HG02840 (cell line): ENCODE data around the gene AGPAT4.
"Not testable (repeated sequence)": the region's sequence is repeated elsewhere in the genome, so short reads cannot be mapped to it uniquely, and the experiment has no call there.

Source experiments
- ATAC-seq: cut with Tn5 transposase; IDR thresholded peaks from one replicate; pipeline ENCODE4 v1.9.1; 2021; ENCODE audit warnings: mild to moderate bottlenecking, moderate library complexity, moderate number of reproducible peaks; ENCODE audit not compliant: unreplicated experiment, low FRiP score

AGPAT4 gene

DNA sequence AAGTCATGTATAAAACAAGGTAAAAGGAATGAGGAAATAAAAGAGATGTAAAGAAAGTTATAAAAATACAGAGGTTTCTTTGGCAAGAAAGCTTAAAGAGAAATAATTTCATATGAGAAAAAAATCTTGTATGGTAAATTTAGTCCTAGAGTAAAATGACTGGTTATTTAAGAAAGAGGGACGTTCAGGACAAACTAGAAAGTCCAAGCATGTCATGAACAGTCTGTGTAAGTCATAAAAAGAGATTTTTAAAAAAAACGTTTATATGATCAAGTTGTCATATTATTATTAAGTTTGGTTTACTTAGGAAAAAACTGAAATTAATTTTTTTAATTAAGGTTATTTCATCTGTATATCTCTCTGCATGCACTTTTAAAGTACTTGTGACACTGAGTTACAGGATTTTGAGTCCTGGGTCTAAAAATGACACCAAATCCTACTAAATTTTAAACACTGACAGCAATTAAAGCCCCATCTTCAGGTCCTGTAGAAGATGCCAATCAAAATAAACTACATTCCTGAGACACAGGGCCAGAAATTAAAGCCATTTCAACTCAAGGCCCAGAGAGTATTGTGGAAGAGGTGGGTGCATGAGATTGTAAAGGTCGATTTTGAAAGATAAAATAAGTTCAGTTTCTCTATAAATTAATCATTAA, 62.4 kb downstream of the AGPAT4 start:
- no peak for ATAC-seq

DNA sequence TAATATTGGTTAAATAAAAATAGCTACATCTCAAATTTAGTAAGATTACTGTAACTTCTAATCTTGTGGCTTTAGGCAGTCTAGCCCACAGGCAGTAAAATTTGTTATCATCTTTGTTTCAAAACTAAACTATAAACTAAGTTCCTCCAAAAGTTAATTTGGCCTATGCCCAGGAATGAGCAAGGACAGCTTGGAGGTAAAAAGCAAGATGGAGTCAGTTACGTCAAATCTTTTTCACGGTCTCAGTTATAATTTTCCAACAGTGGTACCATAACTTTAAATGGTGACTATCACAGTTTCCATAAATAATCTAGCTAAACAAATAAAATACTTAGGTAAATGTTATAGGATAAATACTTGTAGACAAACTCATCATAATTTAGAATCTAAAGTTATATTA, 63.0 kb downstream of the AGPAT4 start:
- ATAC-seq, result no peak

- ATAC-seq, result no peak
Observed at GRCh38 chr6:161207200-161207599, 66.7 kb downstream of the AGPAT4 start.

DNA sequence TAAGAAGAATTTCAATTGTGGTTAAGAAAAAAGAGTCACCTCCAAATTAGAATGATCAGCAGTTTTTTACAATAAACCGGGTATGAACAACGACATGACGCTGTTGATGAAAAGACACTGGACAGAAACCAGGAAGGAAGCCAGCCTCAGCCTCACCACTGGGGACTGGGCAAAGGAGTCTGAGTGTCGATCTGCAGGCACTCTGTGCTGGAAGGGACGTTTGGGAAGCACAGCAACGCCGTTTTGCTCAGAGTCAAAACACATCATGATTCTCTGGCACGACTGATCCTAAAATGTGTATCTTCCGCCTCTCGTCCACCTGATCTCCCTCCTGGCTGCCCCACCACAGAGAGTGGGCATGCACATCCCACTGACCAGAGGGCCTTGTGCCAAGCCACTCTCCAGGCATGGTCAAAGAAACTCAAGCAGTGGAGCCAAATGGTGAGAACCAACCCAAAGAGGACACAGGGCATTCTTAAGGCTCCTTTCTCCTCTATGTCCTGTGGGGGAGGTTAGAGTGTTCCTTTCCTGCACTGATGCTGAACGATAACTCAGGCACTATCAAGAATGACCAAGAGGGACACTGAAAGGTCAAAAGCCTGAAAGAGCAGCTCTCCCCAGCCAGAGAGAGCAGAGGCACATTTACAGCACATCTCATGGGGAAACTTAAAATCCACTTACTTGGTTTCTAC, 68.8 kb downstream of the AGPAT4 start:
- no peak for ATAC-seq

GRCh38 chr6:161200610-161201370, 73.1 kb downstream of the AGPAT4 start:
- no peak for ATAC-seq

DNA sequence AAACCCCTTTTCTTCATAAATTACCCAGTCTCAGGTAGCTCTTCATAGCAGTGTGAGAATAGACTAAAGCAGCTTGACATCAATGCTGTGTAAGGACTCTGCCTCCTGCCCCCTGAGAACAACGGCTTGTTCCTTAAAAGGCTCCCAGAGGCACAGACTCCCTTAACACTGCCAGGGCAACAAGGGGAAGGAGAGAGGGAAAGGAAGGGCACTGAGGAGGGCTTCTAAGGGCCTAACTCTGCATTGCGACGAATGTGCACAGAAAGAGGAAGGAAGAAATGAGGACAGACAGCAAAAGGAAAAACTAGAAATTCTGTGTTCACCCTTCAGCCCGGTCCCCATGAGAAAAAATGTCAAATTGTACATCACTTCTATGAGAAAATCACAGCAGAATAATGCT, 74.0 kb downstream of the AGPAT4 start:
- ATAC-seq, result no peak

GRCh38 chr6:161198783-161199460, 74.9 kb downstream of the AGPAT4 start:
- ATAC-seq, result no peak

DNA sequence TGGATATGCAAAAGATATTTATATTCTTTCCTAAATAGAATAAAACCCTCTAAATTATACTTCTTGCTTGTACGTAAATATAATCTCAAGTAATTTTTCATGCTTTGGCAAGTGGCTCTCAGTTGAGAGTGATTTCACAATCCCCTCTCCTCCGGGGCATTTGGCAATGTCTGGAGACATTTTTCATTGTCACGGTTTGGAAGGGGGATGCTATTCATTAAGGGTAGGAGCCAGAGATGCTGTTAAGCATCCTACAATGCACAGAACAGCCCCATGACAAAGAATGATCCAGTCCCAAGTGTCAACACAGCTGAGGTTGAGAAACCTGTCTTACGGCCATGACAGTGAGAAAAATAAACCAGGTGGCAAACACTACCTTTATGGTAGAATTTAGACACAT, 75.7 kb downstream of the AGPAT4 start:
- ATAC-seq, result no peak

- ATAC-seq, result no peak
Observed at GRCh38 chr6:161195386-161195785, 78.5 kb downstream of the AGPAT4 start.

- no peak for ATAC-seq
Observed at GRCh38 chr6:161194374-161194773, 79.5 kb downstream of the AGPAT4 start.

DNA sequence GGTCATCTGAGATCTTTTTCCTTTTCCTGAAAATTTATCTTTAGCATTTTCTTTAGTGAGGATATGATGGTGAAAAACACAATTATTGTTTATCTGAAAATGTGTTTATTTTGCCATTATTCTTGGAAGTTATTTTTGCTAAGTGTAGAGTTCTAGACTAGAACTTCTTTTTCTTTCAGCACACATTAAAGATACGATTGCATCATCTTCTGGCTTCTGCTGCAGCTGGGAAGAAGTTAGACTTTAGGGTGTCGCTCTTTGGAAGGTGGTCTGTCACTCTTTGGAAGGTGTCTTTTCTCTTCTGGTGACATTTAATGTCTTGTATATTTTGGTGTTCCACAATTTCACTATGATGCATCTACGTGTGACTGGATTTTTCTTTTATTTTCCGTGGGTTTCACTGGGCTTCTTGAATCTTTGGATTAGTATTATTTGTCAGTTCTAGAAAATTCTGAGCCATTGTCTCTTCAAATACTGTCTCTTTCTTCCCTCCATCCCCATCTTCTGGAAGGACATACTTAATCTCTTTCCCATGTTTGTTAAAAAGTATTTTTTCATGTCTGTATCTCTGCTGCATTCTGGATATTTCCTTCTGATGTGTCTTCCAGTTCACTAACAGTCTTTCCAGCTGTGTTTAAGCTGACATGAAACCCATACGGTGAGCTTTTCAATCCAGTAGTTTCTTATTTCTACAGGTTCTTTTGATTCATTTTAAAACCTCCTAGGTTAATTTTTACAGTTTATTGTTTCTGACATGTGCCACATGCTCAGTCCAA, 81.0 kb downstream of the AGPAT4 start:
- no peak for ATAC-seq

DNA sequence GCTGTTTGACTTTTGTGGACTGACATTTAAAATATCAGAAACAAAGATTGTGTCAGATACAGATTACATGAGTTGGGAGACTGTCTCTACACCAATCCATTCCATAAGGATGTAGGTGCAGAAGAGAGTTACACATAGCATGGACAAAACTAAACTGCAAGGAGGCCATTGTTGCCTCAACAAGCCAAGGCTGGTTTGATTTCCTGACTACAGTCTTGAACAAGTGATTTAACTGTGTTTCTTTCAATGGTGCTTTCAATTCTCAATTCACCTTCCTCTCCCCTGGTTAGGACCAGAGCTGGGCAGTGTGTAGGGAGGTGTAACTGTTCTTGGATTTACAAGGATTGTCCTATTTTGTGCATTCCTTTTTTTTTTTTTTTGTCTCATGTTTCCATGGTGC, 82.2 kb downstream of the AGPAT4 start:
- ATAC-seq, result no peak

DNA sequence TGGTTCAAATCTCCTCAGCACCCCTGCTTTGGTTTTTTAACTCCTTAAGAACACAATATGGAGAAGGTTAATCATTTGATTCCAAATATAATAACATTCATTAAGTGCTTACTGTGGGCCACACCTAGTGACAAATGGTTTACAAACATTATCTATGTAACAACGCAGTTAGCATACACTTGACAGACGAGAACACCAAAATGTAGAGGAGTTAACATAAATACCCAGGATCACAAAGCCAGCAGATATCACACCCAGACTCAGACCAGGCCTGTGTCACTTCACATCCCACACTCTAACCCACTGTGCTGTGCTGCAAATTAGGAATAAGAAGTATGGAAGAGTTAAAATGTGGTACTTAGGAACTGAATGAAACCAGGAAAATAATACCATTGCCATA, 82.9 kb downstream of the AGPAT4 start:
- ATAC-seq, result no peak

DNA sequence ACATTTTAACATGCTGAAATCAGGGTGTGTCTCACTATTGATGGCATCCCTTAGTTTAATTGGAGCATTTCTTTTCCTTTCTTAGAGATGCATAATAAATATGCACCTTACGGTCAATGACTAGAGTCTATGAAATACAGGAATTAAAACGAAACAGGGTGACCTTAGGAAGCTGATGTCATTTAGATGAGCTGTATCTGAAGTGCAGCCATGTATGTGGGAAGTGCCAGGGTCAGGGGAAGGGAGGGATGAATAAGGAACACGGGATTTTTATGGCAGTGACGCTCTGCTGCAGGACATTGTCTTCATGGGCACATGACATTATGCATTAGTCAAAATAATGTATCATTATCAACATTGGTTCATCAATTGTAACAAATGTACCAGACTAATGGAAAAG, 84.0 kb downstream of the AGPAT4 start:
- ATAC-seq, result no peak

DNA sequence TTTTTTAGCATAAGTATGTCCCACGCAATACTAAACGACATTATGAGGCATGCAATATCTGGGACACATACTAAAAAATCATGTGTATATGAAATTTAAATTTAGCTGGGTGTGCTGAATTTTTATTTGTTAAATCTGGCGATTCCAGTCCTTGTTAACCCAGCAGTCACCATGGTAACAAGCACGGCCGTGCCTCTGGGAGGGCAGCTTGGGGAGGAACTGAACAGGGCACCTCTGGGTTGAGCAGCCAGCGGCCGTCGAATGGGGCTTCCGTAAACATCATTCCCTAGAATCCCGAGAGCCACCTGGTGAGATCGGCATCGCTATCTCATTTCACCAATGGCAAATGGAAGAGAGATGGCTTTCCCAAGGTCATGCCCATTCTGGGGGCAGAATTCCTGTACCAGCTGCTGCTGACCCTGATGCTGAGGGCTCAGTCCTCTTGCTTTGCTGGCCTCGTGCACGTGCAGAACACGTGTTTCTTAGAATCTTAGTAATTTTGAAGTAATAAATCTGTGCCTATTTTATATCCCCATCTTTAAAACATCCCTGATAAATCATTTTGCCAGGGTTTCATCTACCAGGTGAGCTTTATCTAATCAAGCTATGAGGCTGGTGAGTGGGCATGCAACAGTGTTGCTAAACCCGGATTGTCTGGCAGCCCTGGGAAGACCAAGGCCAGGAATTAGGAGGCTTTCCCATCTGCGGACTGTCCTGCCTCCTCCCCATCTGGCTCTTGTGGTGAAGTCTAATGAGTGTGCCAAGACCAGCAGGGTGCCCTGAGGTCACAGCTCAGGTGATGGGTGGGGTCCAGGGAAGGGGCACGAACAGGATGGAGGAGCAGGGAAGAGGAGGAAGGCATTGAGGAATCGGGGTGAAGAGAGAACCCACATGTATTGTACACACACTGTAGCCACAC, 85.1 kb downstream of the AGPAT4 start:
- ATAC-seq, result no peak

DNA sequence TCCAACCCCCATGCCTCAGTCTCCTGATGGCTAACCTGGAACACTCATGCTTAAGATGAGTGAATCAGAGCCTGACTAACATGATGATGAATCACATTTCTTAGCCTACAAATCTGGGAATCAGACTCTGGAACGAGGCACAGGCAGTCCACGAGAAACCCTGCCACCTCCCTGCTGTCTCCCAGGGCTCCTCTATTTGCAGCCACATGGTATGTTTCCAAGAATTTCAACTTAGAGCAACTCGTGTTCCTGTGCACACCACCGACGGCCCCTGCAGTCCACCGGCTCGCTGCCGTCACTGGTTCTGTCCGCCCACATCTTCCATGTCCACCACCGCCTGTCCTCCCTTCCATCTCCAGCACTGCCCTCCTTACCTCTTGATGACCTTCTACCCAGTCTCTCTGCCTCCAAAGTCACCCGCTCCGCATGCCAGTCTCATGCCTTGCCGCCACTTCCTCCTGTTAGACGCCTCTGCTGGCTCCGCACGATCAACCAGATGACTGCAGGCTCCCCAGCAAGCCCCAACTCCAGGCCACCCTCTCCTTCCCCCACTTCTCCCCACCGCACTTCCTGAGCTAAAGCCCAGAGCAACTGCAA, 87.6 kb downstream of the AGPAT4 start:
- no peak for ATAC-seq

DNA sequence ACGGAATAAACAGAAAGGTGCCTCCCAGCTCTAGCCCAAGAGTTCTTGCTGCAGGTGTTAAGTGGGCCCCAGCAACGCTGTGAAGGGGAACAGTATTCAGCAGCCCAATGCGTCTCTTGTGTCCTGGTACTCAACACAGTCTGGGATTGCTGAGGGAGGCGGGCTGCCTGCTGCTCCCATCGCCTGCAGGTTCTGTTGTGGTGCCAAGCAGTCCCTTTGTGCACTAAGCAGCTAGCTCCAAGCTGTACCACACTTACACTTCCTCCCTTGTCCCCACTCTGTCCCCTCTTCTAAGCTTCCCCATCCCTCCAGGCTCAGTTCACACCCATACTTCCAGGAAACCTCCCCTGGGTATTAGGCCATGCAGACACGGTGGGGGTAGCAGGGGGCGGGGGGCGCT, 92.7 kb downstream of the AGPAT4 start:
- no peak for ATAC-seq

DNA sequence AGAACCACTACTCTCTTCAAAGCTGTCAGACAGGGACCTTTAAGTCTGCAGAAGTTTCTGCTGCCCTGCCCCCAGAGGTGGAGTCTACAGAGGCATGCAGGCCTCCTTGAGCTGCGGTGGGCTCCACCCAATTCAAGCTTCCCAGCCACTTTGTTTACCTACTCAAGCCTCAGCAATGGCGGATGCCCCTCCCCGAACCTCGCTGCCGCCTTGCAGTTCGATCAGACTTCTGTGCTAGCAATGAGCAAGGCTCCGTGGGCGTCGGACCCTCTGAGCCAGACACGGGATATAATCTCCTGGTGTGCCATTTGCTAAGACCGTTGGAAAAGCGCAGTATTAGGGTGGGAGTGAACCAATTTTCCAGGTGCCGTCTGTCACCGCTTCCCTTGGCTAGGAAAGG, 95.7 kb downstream of the AGPAT4 start:
- ATAC-seq, result not testable (repeated sequence)

DNA sequence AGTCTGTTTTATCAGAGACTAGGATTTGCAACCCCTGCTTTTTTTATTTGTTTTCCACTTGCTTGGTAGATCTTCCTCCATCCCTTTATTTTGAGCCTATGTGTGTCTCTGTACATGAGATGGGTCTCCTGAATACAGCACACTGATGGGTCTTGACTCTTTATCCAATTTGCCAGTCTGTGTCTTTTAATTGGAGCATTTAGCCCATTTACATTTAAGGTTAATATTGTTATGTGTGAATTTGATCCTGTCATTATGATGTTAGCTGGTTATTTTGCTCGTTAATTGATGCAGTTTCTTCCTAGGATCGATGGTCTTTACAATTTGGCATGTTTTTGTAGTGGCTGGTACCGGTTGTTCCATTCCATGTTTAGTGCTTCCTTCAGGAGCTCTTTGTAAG, 97.4 kb downstream of the AGPAT4 start:
- ATAC-seq, result not testable (repeated sequence)
